ENCODE results near the gene CSTPP1. TPM values are rescaled to one million over a fixed set of nuclear protein-coding genes. Genes with fewer than 3 reads are reported as not detected.

Gene CSTPP1
- total and polyA plus RNA-seq, 2 of the 8 experiments (the other 6 are each of a cell fraction or from before 2014, with no cell fraction given) = 24.2 to 28.7 TPM

GRCh38 chr11:47152953-47153950, 216.7 kb downstream of the CSTPP1 start (continued):
- peak; percentile 68 to 92; a peak in 3 of 4 replicates for TF ChIP-seq SIN3A (conservative IDR thresholded peaks at IDR 0.05 in 1 of 2, IDR thresholded peaks at IDR 0.05 in 1 of 2; ENCODE audit: low read depth in 1 of 2, low read length in 2 of 2)
- TF ChIP-seq, protein P1, sequence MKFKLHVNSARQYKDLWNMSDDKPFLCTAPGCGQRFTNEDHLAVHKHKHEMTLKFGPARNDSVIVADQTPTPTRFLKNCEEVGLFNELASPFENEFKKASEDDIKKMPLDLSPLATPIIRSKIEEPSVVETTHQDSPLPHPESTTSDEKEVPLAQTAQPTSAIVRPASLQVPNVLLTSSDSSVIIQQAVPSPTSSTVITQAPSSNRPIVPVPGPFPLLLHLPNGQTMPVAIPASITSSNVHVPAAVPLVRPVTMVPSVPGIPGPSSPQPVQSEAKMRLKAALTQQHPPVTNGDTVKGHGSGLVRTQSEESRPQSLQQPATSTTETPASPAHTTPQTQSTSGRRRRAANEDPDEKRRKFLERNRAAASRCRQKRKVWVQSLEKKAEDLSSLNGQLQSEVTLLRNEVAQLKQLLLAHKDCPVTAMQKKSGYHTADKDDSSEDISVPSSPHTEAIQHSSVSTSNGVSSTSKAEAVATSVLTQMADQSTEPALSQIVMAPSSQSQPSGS (IDR thresholded peaks at IDR 0.05; ENCODE audit: low read length) = no peak
- no peak for TF ChIP-seq CBX8 (IDR thresholded peaks at IDR 0.05; ENCODE audit: borderline replicate concordance, low read depth, low read length)
- peak; percentile 99 for TF ChIP-seq RAD21 (IDR thresholded peaks at IDR 0.05 in 1 of 2, conservative IDR thresholded peaks at IDR 0.05 in 1 of 2; ENCODE audit: low read depth in 2 of 2, low read length in 2 of 2)
- TF ChIP-seq TAF1 (IDR thresholded peaks at IDR 0.05; ENCODE audit: low read depth, low read length) = no peak
- no peak for TF ChIP-seq KDM4A (IDR thresholded peaks at IDR 0.05; ENCODE audit: low read depth, low read length, severe bottlenecking)
- TF ChIP-seq, protein P2, sequence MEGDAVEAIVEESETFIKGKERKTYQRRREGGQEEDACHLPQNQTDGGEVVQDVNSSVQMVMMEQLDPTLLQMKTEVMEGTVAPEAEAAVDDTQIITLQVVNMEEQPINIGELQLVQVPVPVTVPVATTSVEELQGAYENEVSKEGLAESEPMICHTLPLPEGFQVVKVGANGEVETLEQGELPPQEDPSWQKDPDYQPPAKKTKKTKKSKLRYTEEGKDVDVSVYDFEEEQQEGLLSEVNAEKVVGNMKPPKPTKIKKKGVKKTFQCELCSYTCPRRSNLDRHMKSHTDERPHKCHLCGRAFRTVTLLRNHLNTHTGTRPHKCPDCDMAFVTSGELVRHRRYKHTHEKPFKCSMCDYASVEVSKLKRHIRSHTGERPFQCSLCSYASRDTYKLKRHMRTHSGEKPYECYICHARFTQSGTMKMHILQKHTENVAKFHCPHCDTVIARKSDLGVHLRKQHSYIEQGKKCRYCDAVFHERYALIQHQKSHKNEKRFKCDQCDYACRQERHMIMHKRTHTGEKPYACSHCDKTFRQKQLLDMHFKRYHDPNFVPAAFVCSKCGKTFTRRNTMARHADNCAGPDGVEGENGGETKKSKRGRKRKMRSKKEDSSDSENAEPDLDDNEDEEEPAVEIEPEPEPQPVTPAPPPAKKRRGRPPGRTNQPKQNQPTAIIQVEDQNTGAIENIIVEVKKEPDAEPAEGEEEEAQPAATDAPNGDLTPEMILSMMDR (IDR thresholded peaks at IDR 0.05; ENCODE audit: control extremely low read depth in 1 of 3, insufficient read depth in 1 of 3, low read depth in 1 of 3, low read length in 3 of 3) = peak; percentile 95 to 100 (median 99)
- TF ChIP-seq SP4 (IDR thresholded peaks at IDR 0.05; ENCODE audit: low read length) = no peak
- peak; percentile 42; the same call in 1 of the 2 replicates for TF ChIP-seq CEBPB (IDR thresholded peaks at IDR 0.05; ENCODE audit: low read depth, low read length)
- TF ChIP-seq BRCA1 (IDR thresholded peaks at IDR 0.05; ENCODE audit: low read depth, low read length) = no peak
- no peak for TF ChIP-seq FOSL1 (IDR thresholded peaks at IDR 0.05; ENCODE audit: insufficient read depth, low read depth, low read length)
